Mucosa of descending colon (tissue), 3 donors: ENCODE data around the gene SGCA. TPM values are rescaled to one million over a fixed set of nuclear protein-coding genes. Genes with fewer than 3 reads are reported as not detected.

ENCODE experiments used
- ATAC-seq: fragments of 200-7000 bp; cut with Tn5 transposase; one replicate; pipeline ENCODE4 v1.9.1; 2020; ENCODE audit warnings: mild to moderate bottlenecking, moderate library complexity
- DNase-seq, 3 donors: peaks; one replicate each; pipeline ENCODE4 v3.0.0-alpha.2; 2020
- H3K36me3 ChIP-seq: fragments of 200-600 bp; one replicate; pipeline ENCODE4 v1.8.0; 2021; ENCODE audit warnings: low read depth, mild to moderate bottlenecking
- H3K4me1 ChIP-seq: fragments of 200-600 bp; one replicate; pipeline ENCODE4 v1.8.0; 2021; ENCODE audit warnings: low read depth, mild to moderate bottlenecking
- H3K4me3 ChIP-seq: fragments of 200-600 bp; one replicate; pipeline ENCODE4 v1.8.0; 2021; ENCODE audit warnings: mild to moderate bottlenecking
- H3K9me3 ChIP-seq: fragments of 200-600 bp; one replicate; pipeline ENCODE4 v1.8.0; 2021; ENCODE audit warnings: mild to moderate bottlenecking
- intact Hi-C, 2 donors: fragments of 100-400 bp; cut with DNase I in 1 of 2; cut with micrococcal nuclease in 1 of 2; formaldehyde crosslinking; loops; one replicate each; pipeline versions ENCODE4 v1.11.0 to v1.11.1; 2022; cut with DNase I, micrococcal nuclease
- total RNA-seq, 3 donors: library from RNA; stranded (reverse); fragmentation: NEBNext Ultra II Directional in 2 of 3; extraction: Animal tissue kit (Norgen Biotek cat#: 25700) in 2 of 3; gene quantifications; one replicate each; pipeline versions ENCODE4 v1.2.1 to v1.2.4, GENCODE V29; 2021 to 2023
- TF ChIP-seq, protein P1 (sequence below): fragments of 200-600 bp; IDR thresholded peaks from one replicate; pipeline ENCODE4 v1.8.0; 2022; ENCODE audit warnings: antibody characterized with exemption, mild to moderate bottlenecking
- donor health status: DM: no; HTN: no; CAD: no; lungs with moderate emphysema.
- donor health status: DM: no; HTN: no; CAD: no.
- donor health status: DM: no; HTN: yes; CAD: no.

SGCA gene
- total RNA-seq, 3 donors from 2014 or later: 0.64 to 30.7 (median 6.8) TPM

DNA sequence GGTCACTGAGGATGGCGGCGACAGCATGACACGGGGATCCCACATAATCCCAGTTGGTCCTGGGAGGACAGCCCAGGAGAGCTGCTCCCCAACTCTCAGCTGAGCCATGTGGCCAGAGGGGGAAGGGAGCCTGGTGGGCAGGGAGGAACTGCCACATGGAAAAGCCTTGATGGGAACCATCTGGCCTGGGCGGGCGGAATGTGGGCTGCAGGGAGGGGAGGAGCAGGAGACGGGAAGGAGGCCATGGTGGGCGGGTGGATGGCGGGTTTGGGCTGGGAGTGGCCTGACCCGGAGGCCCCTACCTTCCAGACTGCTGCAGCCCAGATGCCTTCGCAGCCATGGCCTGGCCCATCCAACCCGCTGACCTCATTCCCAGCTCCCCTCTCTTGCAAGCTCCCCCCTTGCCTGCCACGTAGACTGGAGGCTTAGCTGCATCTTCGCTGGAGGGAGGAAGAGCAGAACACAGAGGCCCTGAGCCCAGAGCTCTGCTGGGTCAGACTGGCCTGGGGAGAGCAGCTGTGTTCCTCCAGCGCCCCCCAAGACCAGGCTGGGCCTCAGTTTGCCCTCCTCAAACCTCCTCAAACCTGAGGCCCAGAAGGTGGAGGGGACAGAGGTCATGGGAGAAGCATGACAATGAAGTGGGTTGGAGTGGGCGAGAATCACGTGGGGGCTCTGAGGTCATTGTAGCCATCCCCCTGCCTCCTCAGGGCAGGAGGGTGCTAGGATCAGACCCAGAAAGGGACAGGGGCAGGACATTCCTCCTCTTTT lies 43.9 kb downstream of the SGCA start:
- Histone ChIP-seq H3K36me3 (no peaks in the 10 kb centered on the region), H3K4me1 (no peaks in the 10 kb centered on the region), H3K9me3 (no peaks in the 10 kb centered on the region), H3K4me3 (no peak overlapping the region)
- DNase-seq (peak; percentile 69 to 88 (median 79)), ATAC-seq (peak; percentile 68)
- TF ChIP-seq, protein P1, sequence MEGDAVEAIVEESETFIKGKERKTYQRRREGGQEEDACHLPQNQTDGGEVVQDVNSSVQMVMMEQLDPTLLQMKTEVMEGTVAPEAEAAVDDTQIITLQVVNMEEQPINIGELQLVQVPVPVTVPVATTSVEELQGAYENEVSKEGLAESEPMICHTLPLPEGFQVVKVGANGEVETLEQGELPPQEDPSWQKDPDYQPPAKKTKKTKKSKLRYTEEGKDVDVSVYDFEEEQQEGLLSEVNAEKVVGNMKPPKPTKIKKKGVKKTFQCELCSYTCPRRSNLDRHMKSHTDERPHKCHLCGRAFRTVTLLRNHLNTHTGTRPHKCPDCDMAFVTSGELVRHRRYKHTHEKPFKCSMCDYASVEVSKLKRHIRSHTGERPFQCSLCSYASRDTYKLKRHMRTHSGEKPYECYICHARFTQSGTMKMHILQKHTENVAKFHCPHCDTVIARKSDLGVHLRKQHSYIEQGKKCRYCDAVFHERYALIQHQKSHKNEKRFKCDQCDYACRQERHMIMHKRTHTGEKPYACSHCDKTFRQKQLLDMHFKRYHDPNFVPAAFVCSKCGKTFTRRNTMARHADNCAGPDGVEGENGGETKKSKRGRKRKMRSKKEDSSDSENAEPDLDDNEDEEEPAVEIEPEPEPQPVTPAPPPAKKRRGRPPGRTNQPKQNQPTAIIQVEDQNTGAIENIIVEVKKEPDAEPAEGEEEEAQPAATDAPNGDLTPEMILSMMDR: no peak
- intact Hi-C loops: no loop called here

DNA sequence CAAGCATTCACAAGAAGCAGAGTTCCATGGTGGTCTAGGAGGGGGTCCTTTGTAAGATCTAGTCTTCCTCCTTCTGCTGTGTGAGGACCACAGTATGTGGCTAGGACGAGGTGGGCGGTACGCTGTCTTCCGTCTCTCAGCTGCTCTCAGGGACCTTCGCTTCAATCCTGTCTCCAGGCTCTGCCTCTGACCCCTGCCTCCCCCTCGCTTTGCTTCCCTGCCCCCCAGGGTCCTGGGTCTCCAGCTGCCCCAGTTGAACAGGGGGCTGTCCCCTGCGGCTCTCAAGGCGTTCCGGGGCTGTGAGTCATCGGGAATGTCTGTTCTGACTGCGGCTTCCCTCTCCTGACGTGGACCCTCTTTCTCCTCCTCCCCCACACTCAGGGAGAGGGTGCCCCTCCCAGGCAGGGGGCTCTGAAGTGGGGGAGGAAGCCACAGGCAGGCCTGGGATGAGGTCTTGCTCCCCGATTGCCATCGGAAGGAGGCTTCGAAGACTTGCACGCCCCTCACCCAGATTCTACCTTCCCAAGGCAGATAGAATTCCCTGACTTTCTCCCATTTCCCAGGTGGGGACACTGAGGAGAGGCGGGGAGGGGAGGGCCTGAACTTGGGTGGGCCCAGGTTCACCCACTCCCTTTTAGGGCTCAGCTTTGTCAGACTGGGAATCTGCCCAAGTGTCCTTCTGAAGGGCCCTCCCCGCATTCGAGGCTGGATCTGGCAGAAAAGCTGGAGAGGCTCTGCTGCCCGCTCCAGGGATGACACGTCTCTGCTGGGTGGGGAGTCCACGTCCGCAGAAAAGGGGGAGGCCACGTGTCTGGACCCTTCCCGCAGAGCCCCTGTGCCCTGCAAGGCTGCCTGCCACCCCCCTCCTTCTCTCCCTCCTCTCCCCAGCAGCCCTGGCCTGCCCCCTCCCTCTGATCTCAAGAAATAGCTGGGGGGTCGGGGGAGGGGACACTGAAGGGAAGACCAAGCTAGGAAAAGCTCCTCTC lies 44.7 kb downstream of the SGCA start:
- no peaks in the 10 kb centered on the region for H3K36me3 ChIP-seq
- peak; percentile 48 to 81 (median 56) for DNase-seq
- H3K4me1 ChIP-seq: no peaks in the 10 kb centered on the region
- TF ChIP-seq, protein P1: no peak
- ATAC-seq: peak; percentile 58
- no peak overlapping the region for H3K4me3 ChIP-seq
- intact Hi-C loops: no loop called here
- H3K9me3 ChIP-seq: no peaks in the 10 kb centered on the region

DNA sequence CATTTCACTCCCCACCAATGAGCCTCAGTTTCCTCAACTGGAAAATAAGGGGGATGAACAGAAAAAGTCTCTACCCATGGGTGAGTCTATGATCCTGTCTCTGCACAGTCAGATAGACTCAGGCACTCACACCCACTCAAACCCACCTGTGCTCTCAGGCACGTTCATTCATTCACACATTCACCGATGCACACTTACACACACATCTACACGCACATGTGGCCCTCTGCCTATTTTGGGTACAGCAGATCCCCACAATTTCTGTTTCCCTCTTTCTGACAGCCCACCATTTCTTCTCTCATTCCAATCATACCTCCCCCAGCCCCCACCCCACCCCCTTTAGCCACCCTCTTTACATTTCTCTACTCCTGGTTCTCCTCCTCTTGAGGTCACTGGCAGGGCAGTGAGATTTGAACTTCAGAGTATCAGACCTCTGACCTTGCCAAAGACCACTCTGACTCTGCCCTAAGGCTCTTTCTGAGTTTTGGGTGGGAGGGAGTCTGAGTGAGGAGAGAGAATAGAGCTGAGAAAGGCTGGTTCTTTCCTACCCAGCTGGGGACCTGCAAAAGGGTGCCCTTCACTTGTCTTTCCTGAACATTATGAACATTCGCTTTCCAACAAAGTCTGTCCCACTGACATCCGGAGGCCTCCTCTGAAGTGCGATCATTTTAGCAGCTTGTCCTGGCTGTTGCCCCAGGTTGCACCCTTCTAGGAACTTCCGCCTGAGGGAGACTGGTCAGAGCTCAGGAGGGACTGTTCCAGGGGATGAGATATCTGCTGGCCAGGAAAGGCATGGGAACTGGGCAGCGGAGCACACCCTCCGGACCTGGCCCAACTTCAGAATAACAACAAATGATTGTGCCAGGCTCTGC lies 45.7 kb downstream of the SGCA start:
- Histone ChIP-seq H3K4me3 (no peak overlapping the region), H3K36me3 (no peaks in the 10 kb centered on the region), H3K9me3 (no peaks in the 10 kb centered on the region), H3K4me1 (no peaks in the 10 kb centered on the region)
- TF ChIP-seq, protein P1: no peak
- intact Hi-C loops: no loop called here
- no peak for DNase-seq
- ATAC-seq: no peak

DNA sequence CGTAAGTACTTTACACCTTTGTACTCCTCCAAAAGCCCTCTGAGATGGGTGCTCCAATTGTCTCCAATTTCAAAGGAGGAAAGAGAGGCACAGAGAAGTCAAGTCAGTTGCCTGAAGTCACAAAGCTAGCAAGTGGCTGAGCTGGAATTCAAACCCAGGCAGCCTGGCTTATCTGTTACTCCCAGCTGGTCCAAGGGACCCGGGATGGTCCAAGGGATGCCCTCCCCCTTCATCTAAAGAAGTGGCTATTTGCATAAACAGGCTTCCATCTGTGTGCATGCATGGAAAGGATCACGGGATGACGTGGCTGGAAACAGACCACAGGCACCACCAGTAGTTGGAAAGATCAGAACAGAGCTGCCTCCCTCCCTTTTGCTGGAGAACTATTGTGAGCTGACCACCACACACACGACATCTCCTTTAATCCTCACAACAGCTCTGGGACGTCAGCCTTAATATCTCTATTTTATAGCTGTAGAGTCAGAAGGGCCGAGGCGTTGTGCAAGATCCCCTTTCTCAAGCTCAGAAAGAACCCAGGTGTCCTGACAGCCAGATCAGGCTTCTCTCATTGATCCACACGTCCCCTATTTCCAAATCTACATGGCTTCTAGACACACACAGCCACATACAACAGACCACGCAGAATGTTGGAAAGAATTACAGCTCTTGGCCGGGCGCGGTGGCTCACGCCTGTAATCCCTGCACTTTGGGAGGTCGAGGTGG lies 46.5 kb downstream of the SGCA start:
- ATAC-seq (peak; percentile 16), DNase-seq (peak in 1 of 3 donors; percentile 25)
- Histone ChIP-seq H3K4me3 (no peak overlapping the region), H3K4me1 (no peaks in the 10 kb centered on the region), H3K36me3 (no peaks in the 10 kb centered on the region), H3K9me3 (no peaks in the 10 kb centered on the region)
- intact Hi-C loops: no loop called here
- TF ChIP-seq, protein P1: no peak
